BJ (cell line): Measurements from ENCODE around the gene KRT76. TPM values are rescaled to one million over a fixed set of nuclear protein-coding genes. Genes with fewer than 3 reads are reported as not detected.

ENCODE experiments used
- CTCF ChIA-PET: fragments of 350-600 bp; formaldehyde crosslinking; extraction: SDS; loops from one replicate; lab custom pipeline; 2021; ENCODE audit warnings: antibody characterized with exemption, inconsistent platforms; lab: Yijun Ruan, JAX
- POLR2A ChIA-PET: fragments of 300-600 bp; sonication (Branson Sonifier 250); formaldehyde crosslinking; extraction: SDS; loops from one replicate; lab custom pipeline; 2021; ENCODE audit warnings: antibody characterized with exemption; lab: Charles Lee
- DNase-seq: peaks from one replicate; pipeline ENCODE4 v3.0.0-alpha.2; 2011; ENCODE audit warnings: low read depth
- H3K27me3 ChIP-seq: 2 replicates; pipeline ENCODE4 v1.6.0; 2011; ENCODE audit warnings: low read length; ENCODE audit not compliant: control insufficient read depth, insufficient read depth
- H3K36me3 ChIP-seq: 2 replicates; pipeline ENCODE4 v1.5.1; 2011; ENCODE audit warnings: low read length; ENCODE audit not compliant: control insufficient read depth, insufficient read depth
- H3K4me3 ChIP-seq: 2 replicates; pipeline ENCODE4 v1.5.1; 2011; ENCODE audit warnings: low read depth, mild to moderate bottlenecking, control low read depth, low read length
- CTCF ChIP-seq: IDR thresholded peaks from 2 replicates; pipeline ENCODE4 v1.5.1; 2011; ENCODE audit warnings: low read depth, mild to moderate bottlenecking, control low read depth, inconsistent platforms, low read length, moderate library complexity; ENCODE audit not compliant: insufficient read depth
- polyA plus RNA-seq: library from polyadenylated mRNA; depleted of rRNA; stranded (reverse); fragments of >200 nt; gene quantifications from 2 replicates; pipeline ENCODE4 v1.2.3, GENCODE V29; 2011

KRT76 gene
- polyA plus RNA-seq, 1 experiment, result not detected

GRCh38 chr12:52822771-52823510 is 45.8 kb upstream of the KRT76 start:
- H3K36me3 ChIP-seq, result no peaks in the 10 kb centered on the region
- no peak overlapping the region for H3K4me3 ChIP-seq
- DNase-seq, result no peak
- POLR2A ChIA-PET, result no interaction called here
- CTCF ChIA-PET, result no interaction called here
- H3K27me3 ChIP-seq, result peaks cover 11% of the 10 kb centered on the region
- TF ChIP-seq CTCF, result no peak

- no peak for TF ChIP-seq CTCF
- peaks cover 14% of the 10 kb centered on the region for H3K27me3 ChIP-seq
- no peak for DNase-seq
- ChIA-PET POLR2A (no interaction called here), CTCF (interaction anchor here (0.9 kb wide), 1 partner anchor 431 kb away, joined by 3 read pairs; no protein-coding TSS in a partner anchor)
- no peak overlapping the region for H3K4me3 ChIP-seq
- H3K36me3 ChIP-seq, result no peaks in the 10 kb centered on the region
These were observed 44.9 kb upstream of the KRT76 start for GRCh38 chr12:52821826-52822660.

GRCh38 chr12:52821071-52821730 is 44.1 kb upstream of the KRT76 start:
- no peak for DNase-seq
- POLR2A ChIA-PET, result no interaction called here
- TF ChIP-seq CTCF, result no peak
- H3K27me3 ChIP-seq, result peaks cover 14% of the 10 kb centered on the region
- no peak overlapping the region for H3K4me3 ChIP-seq
- CTCF ChIA-PET, result interaction anchor here (0.9 kb wide), 1 partner anchor 430 kb away, joined by 3 read pairs; no protein-coding TSS in a partner anchor
- H3K36me3 ChIP-seq, result no peaks in the 10 kb centered on the region

GRCh38 chr12:52820521-52820920 is 43.4 kb upstream of the KRT76 start:
- CTCF ChIA-PET, result no interaction called here
- no peak for DNase-seq
- no peak for TF ChIP-seq CTCF
- Histone ChIP-seq H3K36me3 (no peaks in the 10 kb centered on the region), H3K4me3 (no peak overlapping the region), H3K27me3 (peaks cover 14% of the 10 kb centered on the region)
- POLR2A ChIA-PET, result no interaction called here
